Activated CD8-positive, alpha-beta memory T cell treated with anti-CD3 and anti-CD28 coated beads for 36 hours (primary cell): Measurements from ENCODE around the gene AXL. TPM values are rescaled to one million over a fixed set of nuclear protein-coding genes. Genes with fewer than 3 reads are reported as not detected.

Experiments
- CTCF ChIA-PET: fragments of 350-600 bp; sonication (Branson Sonifier 250); formaldehyde crosslinking; loops from one replicate; lab custom pipeline; 2021; ENCODE audit warnings: antibody characterized with exemption; lab: Charles Lee
- POLR2A ChIA-PET: fragments of 350-600 bp; sonication (Branson Sonifier 250); formaldehyde crosslinking; loops from one replicate; lab custom pipeline; 2021; ENCODE audit warnings: antibody characterized with exemption; lab: Charles Lee
- total RNA-seq, 2 experiments: library from RNA; stranded (reverse); gene quantifications; one replicate each; pipeline ENCODE4 v1.2.3, GENCODE V29; 2021

AXL gene
- total RNA-seq, 2 experiments from 2014 or later: 0.08 to 0.21 TPM

GRCh38 chr19:41310033-41310831 lies 91.2 kb downstream of the AXL start, which contains the start of gene CCDC97:
Gene CCDC97 (plus strand): TSS chr19:41310172. CDS start chr19:41310311, 139 bp downstream.
- ChIA-PET CTCF (interaction anchor here (1.2 to 3.8 kb wide), 4 partner anchors 10 to 107 kb away, joined by 3 to 47 read pairs (median 8); partner anchors contain the start of gene HNRNPUL1), POLR2A (interaction anchor here (0.6 to 1.7 kb wide), 7 partner anchors 9 to 47 kb away, joined by 3 to 10 read pairs (median 4); no protein-coding TSS in a partner anchor)

GRCh38 chr19:41311072-41311471 lies 92.0 kb downstream of the AXL start:
- POLR2A ChIA-PET: interaction anchor here (1.2 to 1.4 kb wide), 2 partner anchors 13 to 48 kb away, joined by 3 to 4 read pairs; no protein-coding TSS in a partner anchor
- CTCF ChIA-PET: interaction anchor here (1.2 to 3.6 kb wide), 3 partner anchors 11 to 108 kb away, joined by 3 to 47 read pairs (median 6); partner anchors contain the start of gene HNRNPUL1

Other genes with a start within 250 kb of the AXL start
- gene CYP2B6, start 227.9 kb upstream of the AXL start, total RNA-seq: not detected
- not detected for gene CYP2A13, start 130.8 kb upstream of the AXL start, total RNA-seq
- not detected for gene CYP2F1, start 104.8 kb upstream of the AXL start, total RNA-seq
- not detected for gene CYP2S1, start 26.0 kb upstream of the AXL start, total RNA-seq
- 100 to 1,000 TPM; 258 to 262 TPM for gene HNRNPUL1, start 45.1 kb downstream of the AXL start, total RNA-seq
- 10 to 100 TPM; 22.9 to 25.1 TPM for gene CCDC97, start 90.9 kb downstream of the AXL start, total RNA-seq
- 100 to 1,000 TPM; 148 to 150 TPM for gene TGFB1, start 134.7 kb downstream of the AXL start, total RNA-seq
- 1 to 10 TPM; 5.5 to 5.6 TPM for gene B9D2, start 144.9 kb downstream of the AXL start, total RNA-seq
- gene TMEM91, start 157.3 kb downstream of the AXL start, total RNA-seq: 1 to 10 TPM; 2.2 to 3.0 TPM
- 10 to 100 TPM; 52.2 to 57.6 TPM for gene EXOSC5, start 178.1 kb downstream of the AXL start, total RNA-seq
- gene BCKDHA, start 178.6 kb downstream of the AXL start, total RNA-seq: 10 to 100 TPM; 21.5 to 24.8 TPM
- under 1 TPM; 0.36 to 0.61 TPM for gene B3GNT8, start 208.2 kb downstream of the AXL start, total RNA-seq
- 10 to 100 TPM; 67.6 to 70.0 TPM for gene DMAC2, start 220.7 kb downstream of the AXL start, total RNA-seq
- gene ERICH4, start 223.9 kb downstream of the AXL start, total RNA-seq: not detected